GM12878 (cell line): Measurements from ENCODE around the gene TEF.

ENCODE experiments used
- BHLHE40 ChIP-seq, 2 experiments: fragments of 450-650 bp in 1 of 2; IDR thresholded peaks; 2 replicates each; pipeline ENCODE4 v1.6.1; 2011 to 2017; ENCODE audit warnings: low read depth in 2 of 2, borderline replicate concordance in 1 of 2, improper control_type of control experiment in 1 of 2, low read length in 1 of 2, mild to moderate bottlenecking in 1 of 2
- CEBPB ChIP-seq, 2 experiments: fragments of 150-350 bp in 1 of 2; IDR thresholded peaks; 2 replicates each; pipeline ENCODE4 v1.6.1; 2012 to 2014; ENCODE audit warnings: low read depth in 2 of 2, low read length in 2 of 2, borderline replicate concordance in 1 of 2, inconsistent platforms in 1 of 2
- EGR1 ChIP-seq, 2 experiments: IDR thresholded peaks; 1 replicate in 1 of 2; 2 replicates in 1 of 2; pipeline ENCODE4 v1.6.1; 2011 to 2012; ENCODE audit warnings: low read depth in 2 of 2, low read length in 2 of 2, borderline replicate concordance in 1 of 2, mild to moderate bottlenecking in 1 of 2, moderate library complexity in 1 of 2
- EZH2 ChIP-seq: IDR thresholded peaks from 2 replicates; pipeline ENCODE4 v1.6.1; 2012; ENCODE audit warnings: low read depth, mild to moderate bottlenecking, control low read depth, inconsistent platforms, low read length, borderline replicate concordance; ENCODE audit not compliant: control insufficient read depth
- IRF3 ChIP-seq: fragments of 450-650 bp; IDR thresholded peaks from 2 replicates; pipeline ENCODE4 v1.6.1; 2014; ENCODE audit warnings: mild to moderate bottlenecking
- SKIL ChIP-seq: fragments of 450-650 bp; IDR thresholded peaks from 2 replicates; pipeline ENCODE4 v1.6.1; 2017; ENCODE audit warnings: mild to moderate bottlenecking, low read depth, inconsistent platforms; ENCODE audit not compliant: poor library complexity, severe bottlenecking
- SRF ChIP-seq, 2 experiments: IDR thresholded peaks; 2 replicates each; pipeline ENCODE4 v1.6.1; 2011; ENCODE audit warnings: low read depth in 2 of 2, low read length in 2 of 2, mild to moderate bottlenecking in 1 of 2, moderate library complexity in 1 of 2
- STAT1 ChIP-seq: fragments of 450-650 bp; conservative IDR thresholded peaks from 2 replicates; pipeline ENCODE4 v1.6.1; 2014; ENCODE audit warnings: antibody characterized with exemption, mild to moderate bottlenecking
- ZNF217 ChIP-seq: fragments of 450-650 bp; IDR thresholded peaks from 2 replicates; pipeline ENCODE4 v1.6.1; 2017; ENCODE audit warnings: antibody characterized with exemption, mild to moderate bottlenecking

GRCh38 chr22:41406410-41406809 lies 24.7 kb downstream of the TEF start:
- TF ChIP-seq SRF (IDR thresholded peaks at IDR 0.05; ENCODE audit: low read depth in 2 of 2, low read length in 2 of 2) (no peak), IRF3 (no peak), EGR1 (IDR thresholded peaks at IDR 0.05; ENCODE audit: borderline replicate concordance in 1 of 2, low read depth in 2 of 2, low read length in 2 of 2) (no peak), CEBPB (IDR thresholded peaks at IDR 0.05; ENCODE audit: borderline replicate concordance in 1 of 2, low read depth in 2 of 2, low read length in 2 of 2) (no peak), STAT1 (no peak), BHLHE40 (IDR thresholded peaks at IDR 0.05; ENCODE audit: borderline replicate concordance in 1 of 2, low read depth in 2 of 2, low read length in 1 of 2) (no peak), SKIL (no peak), ZNF217 (no peak), EZH2 (no peak)
